ENCODE results near the gene AGBL1. TPM values are rescaled to one million over a fixed set of nuclear protein-coding genes. Genes with fewer than 3 reads are reported as not detected.
"Not testable (repeated sequence)": the region's sequence is repeated elsewhere in the genome, so short reads cannot be mapped to it uniquely, and the experiment has no call there.

Gene AGBL1
- polyA plus RNA-seq, 4 donors = 0.06 to 0.13 (median 0.09) TPM

GRCh38 chr15:86488046-86488445, 408.4 kb downstream of the AGBL1 start:
- no peak for DNase-seq (ENCODE audit: low read depth in 4 of 4, low spot score in 2 of 4)

GRCh38 chr15:86489981-86490380, 410.3 kb downstream of the AGBL1 start:
- no peak for DNase-seq (ENCODE audit: low read depth in 4 of 4, low spot score in 2 of 4)

GRCh38 chr15:86491118-86491517, 411.4 kb downstream of the AGBL1 start:
- DNase-seq (ENCODE audit: low read depth in 4 of 4, low spot score in 2 of 4) = no peak

DNA sequence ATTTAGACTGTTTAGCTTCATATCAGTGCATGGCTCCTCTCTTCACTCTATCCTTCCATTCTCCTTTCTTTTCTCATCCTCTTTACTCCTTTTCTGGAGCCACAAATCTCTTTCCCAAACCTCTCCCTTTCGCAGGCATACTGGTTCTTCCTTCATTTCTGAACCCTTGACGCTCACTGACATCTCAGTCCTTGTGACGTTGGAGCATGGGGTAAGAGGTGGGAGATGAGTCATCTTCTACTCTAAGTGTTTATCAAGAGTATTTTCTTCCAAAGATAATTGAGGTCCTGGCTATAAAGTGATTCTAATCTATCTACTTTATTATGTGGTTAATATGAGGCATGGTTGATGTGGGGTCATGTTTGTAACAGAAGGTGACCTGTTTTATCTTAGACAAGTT, 414.2 kb downstream of the AGBL1 start:
- DNase-seq (ENCODE audit: low read depth in 4 of 4, low spot score in 2 of 4) = no peak

DNA sequence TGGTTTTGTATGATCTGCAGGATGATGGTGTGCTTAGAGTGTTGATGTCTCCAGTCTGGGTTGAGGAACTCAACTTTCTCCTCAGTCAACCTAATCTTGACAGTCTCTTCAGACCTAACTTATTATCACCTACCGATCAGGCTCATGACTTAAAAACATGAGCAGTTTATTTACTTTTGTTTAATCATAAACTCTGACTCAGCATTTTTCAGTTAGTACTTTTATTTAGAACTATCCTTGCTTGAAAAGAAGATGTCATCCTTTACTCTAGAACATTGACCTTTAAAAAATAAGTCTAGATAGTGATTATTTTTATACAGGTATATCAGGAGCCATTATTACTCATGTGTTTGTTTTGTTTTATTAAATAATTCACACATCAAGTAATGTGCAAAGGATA, 414.8 kb downstream of the AGBL1 start:
- no peak for DNase-seq (ENCODE audit: low read depth in 4 of 4, low spot score in 2 of 4)

GRCh38 chr15:86502301-86502700, 422.6 kb downstream of the AGBL1 start:
- no peak for DNase-seq (ENCODE audit: low read depth in 4 of 4, low spot score in 2 of 4)

DNA sequence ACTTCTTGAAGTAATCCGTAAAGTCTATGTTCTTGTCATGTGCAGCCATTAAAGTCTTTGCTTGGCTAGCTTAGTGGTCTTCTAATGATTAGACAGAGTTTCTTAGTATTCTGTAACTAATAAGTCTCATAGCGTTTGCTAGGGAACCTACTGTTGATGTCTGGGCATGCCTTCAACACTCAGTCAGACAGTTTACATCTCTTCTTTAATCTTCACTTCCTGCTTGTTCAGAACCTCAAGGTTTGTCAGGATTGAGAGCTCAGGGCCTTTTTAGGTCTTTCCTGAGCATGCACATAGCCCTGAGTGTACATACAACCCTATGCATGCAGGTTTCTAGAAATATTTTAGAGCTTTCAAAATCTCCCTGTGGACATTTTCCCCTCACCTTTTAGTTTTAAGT, 426.3 kb downstream of the AGBL1 start:
- DNase-seq (ENCODE audit: low read depth in 4 of 4, low spot score in 2 of 4) = no peak

DNA sequence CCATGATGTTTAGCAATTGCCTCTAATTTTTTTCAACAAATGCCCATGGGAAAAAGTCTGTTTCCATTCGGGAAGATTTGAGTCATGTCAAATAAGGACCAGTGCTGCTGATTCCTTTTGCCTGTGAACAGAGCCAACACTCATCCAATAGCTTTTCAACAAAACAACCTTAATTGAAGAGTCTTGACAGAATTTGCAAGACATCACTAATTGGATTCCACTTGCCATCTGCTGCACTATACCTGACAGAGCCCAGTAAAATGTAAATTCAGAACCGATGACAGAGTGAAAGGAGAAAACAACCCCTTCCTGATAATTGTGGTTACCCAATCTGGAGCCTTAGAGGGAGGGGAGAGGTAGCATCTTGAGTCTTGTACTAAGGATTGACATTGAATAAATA, 426.7 kb downstream of the AGBL1 start:
- DNase-seq (ENCODE audit: low read depth in 4 of 4, low spot score in 2 of 4) = no peak

DNA sequence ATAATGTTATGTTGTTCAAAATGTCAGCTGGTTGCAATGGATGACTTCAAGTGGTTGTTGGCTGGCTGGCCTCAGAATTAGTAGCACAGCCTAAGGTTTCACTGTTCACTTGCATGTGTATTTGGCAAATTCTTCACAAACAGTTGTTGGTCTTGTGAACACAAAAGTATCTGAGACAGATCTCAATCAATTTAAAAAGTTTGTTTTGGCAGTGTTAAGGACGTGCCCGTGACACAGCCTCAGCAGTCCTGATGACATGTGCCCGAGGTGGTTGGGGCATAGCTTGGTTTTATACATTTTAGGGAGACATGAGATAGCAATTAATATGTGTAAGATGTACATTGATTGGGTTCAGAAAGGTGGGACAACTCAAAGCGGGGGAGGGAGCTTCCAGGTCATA, 436.0 kb downstream of the AGBL1 start:
- DNase-seq (ENCODE audit: low read depth in 4 of 4, low spot score in 2 of 4) = no peak

- no peak for DNase-seq (ENCODE audit: low read depth in 4 of 4, low spot score in 2 of 4)
These were observed 443.1 kb downstream of the AGBL1 start for GRCh38 chr15:86522721-86523120.

DNA sequence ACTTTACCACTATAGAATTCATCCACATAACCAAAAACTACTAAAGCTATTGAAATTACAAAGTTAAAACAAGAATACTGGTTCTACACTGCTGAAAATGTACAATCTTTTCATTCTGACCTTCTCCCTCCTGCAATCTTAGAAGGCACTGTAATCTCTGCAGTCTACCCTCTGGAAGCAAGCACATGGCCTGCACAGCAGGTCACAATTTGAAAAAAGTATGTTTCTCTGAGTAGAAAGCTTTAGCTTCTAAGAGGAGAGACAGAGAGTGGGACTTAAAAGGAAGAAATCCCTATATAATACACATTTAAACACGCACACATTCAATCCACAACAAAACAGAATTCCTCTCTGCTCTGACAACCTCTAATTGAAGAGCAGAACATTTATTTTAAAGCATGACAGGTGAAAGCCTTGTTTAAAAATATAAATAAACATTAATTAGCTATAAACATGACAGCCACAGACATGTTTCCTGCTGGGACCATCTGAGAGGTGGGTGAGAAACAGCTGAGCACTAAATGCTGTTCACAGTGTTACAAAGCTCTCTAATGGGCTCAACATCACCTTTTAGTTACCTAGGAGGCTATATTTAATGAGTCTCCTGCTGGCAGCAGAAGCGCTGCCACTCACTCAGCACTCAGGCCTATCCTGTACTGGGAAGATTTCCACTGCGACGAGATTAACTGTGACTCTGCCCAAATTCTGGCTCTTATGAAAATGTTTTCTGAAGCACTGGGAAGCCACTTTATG, 447.4 kb downstream of the AGBL1 start:
- no peak for DNase-seq (ENCODE audit: low read depth in 4 of 4, low spot score in 2 of 4)

GRCh38 chr15:86528094-86528493, 448.4 kb downstream of the AGBL1 start:
- DNase-seq (ENCODE audit: low read depth in 4 of 4, low spot score in 2 of 4) = not testable (repeated sequence)

- DNase-seq (ENCODE audit: low read depth in 4 of 4, low spot score in 2 of 4) = no peak
These were observed 458.5 kb downstream of the AGBL1 start for GRCh38 chr15:86538141-86538540.

DNA sequence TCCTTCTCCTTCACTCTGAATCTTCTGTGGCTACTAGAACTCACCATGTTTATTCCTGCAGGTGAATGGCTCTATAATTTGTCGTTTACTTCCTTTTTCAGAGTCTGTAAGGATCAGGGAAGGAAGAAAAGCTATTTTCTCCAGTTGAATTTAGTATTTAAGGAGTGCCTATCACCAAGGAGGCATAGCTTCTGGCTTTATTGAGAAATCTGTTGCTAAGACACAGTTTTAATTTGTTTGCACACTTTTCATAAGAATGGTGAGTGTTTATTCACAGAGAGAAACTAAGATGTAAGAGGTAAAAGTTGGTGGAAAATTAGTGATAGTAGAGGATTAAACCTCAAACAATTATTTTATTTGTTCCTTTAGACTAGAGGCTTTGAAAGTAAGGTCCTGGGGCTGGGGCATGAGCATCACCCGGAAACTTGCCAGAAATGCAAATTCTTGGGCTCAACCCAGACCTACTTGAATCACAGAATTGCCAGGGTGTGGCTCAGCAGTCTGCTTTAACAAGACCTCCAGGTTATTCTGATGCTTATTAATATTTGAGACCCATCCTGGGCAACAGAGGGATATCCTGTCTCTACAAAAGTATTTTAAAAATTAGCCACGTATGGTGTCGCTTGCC, 461.3 kb downstream of the AGBL1 start:
- no peak for DNase-seq (ENCODE audit: low read depth in 4 of 4, low spot score in 2 of 4)

DNA sequence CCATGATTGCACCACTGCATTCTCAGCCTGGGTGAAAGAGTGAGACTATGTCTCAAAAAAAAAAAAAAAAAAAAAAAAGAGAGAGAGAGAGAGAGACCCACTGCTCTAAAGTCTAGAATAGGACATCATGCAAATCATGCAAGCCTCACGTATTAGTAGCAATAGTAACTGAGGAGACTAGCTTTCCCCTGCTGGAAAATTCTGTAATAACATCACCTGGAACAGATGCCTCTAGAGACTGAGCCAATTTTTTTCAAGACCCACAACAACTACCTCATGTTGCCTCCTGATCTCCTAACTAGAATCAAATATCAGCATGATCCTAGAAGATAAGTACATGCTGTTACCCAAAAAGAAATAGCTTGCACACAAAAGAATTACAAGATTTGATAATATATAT, 461.9 kb downstream of the AGBL1 start:
- DNase-seq (ENCODE audit: low read depth in 4 of 4, low spot score in 2 of 4) = no peak

GRCh38 chr15:86550075-86550474, 470.4 kb downstream of the AGBL1 start:
- no peak for DNase-seq (ENCODE audit: low read depth in 4 of 4, low spot score in 2 of 4)

DNA sequence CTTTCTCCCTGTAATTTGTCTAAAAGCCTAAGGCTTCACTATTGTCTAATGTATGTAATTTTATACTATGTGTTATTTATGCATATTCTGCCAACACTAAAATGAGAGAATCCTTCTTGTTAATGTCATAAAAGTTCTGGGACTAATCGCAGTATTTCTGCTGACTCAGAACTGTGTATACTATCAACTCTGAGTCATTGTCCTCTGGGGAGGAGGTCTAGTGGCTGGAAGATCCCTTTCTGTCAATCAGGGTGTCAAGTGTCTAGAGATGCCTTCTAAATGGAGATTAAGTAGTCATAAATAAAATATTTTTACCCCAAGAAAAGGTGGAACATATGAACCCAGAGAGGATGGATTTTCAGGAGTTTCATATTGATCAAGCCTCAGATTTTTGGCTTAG, 473.4 kb downstream of the AGBL1 start:
- no peak for DNase-seq (ENCODE audit: low read depth in 4 of 4, low spot score in 2 of 4)

DNA sequence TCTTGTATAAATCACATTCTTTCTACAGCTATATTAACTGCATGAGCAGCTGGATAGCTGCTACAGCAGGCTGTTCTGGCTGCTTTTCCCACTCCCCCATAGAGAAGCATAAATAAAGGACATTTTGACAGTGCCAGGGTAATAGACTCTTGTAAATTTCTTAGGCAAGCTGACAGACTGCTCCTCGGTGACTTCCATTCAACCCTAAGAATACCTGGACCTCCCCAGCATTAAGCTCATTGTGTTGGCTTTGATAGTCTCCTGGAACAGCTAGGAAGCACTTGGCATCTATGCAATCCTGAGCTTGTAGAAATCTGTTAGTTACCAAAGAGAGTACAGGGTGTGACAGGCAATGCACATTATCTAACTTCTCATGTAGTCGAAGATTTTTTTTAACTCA, 475.4 kb downstream of the AGBL1 start:
- DNase-seq (ENCODE audit: low read depth in 4 of 4, low spot score in 2 of 4) = peak in 3 of 4 donors; percentile 26 to 57 (median 49)

DNA sequence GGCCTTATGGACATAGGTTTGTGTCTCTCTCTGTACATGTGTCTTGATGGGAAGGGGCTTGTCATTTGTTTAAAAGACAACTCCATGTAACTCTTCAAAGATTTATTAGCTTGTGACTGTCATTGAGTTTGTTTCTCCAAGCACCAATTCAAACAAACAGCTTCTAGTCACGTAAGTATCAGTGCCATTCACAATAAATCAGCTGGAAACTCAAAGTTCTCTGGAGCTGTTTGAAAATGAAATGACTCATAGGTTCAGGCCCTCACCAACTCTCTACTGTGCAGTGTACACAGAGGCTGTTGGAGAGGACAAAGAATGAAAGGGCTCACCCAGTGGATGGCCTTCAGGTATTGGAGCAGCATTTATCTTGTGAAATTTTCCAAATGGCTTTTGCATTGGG, 476.3 kb downstream of the AGBL1 start:
- DNase-seq (ENCODE audit: low read depth in 4 of 4, low spot score in 2 of 4) = no peak

DNA sequence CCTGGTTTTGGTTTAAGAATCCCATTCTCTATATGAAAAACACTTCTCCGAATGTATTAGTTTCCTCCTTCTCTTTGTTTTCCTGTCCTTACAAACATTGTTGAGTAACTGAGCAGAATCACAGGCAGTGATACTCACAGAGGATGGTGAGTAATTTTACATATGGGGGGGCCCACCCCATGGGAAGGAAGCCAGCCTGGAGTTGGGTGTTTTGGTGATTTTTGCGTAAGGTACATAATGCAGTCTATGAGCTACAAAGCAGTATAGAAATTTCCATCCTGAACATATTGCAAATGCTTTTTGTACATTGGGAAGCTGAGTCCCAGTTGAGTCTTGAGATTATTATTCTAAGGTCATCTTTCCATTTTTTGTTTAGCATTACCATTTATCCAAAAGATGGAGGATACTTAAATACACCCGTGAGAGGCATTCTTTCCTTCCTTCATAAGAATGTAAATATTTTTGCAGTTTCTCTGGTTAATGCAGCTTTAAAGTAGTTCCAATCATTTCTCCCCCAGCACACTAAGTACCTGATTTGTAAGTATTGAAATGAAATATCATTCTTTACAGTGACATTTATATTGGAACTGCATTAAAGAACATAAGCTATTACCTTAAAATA, 476.8 kb downstream of the AGBL1 start:
- DNase-seq (ENCODE audit: low read depth in 4 of 4, low spot score in 2 of 4) = no peak

GRCh38 chr15:86557018-86557550, 477.4 kb downstream of the AGBL1 start:
- DNase-seq (ENCODE audit: low read depth in 4 of 4, low spot score in 2 of 4) = no peak

GRCh38 chr15:86558252-86558651, 478.6 kb downstream of the AGBL1 start:
- DNase-seq (ENCODE audit: low read depth in 4 of 4, low spot score in 2 of 4) = no peak

Data from left renal cortex interstitium (tissue), 4 donors.